Vagina (tissue), 2 donors: ENCODE data around the gene JAG1.

Source experiments
- CTCF ChIP-seq, 3 experiments: fragments of 450-650 bp in 2 of 3; fragments of 200-600 bp in 1 of 3; sonication (generic) in 1 of 3; IDR thresholded peaks; one replicate each; pipeline ENCODE4 v1.5.1; 2017 to 2019; ENCODE audit warnings: antibody characterized with exemption in 3 of 3, mild to moderate bottlenecking in 2 of 3, moderate library complexity in 2 of 3
- POLR2A ChIP-seq, 2 donors: fragments of 450-650 bp; IDR thresholded peaks; one replicate each; pipeline ENCODE4 v1.6.1; 2017; ENCODE audit warnings: antibody characterized with exemption in 2 of 2, mild to moderate bottlenecking in 2 of 2, moderate library complexity in 2 of 2
- POLR2AphosphoS5 ChIP-seq, 2 donors: sonication (generic); formaldehyde crosslinking; IDR thresholded peaks; one replicate each; pipeline ENCODE4 v1.9.0; 2017; ENCODE audit warnings: antibody characterized with exemption in 2 of 2, mild to moderate bottlenecking in 2 of 2, low read depth in 1 of 2; ENCODE audit not compliant: insufficient read depth in 1 of 2

- TF ChIP-seq CTCF (IDR thresholded peaks at IDR 0.05) (no peak), POLR2A (IDR thresholded peaks at IDR 0.05) (no peak), POLR2AphosphoS5 (IDR thresholded peaks at IDR 0.05; ENCODE audit: insufficient read depth in 1 of 2, low read depth in 1 of 2) (no peak)
Observed at GRCh38 chr20:10701607-10702006, 27.8 kb upstream of the JAG1 start.
